GM23248 (cell line): ENCODE results near the gene GIGYF2.

ENCODE experiments used
- EZH2 ChIP-seq: fragments of 200-600 bp; sonication (generic); IDR thresholded peaks from 2 replicates; pipeline ENCODE4 v1.6.1; 2018; ENCODE audit warnings: antibody characterized with exemption, mild to moderate bottlenecking; ENCODE audit not compliant: insufficient read depth, poor library complexity, severe bottlenecking
- EZH2phosphoT487 ChIP-seq: fragments of 200-600 bp; sonication (generic); IDR thresholded peaks from 2 replicates; pipeline ENCODE4 v1.6.1; 2018; ENCODE audit warnings: antibody characterized with exemption, moderate library complexity, mild to moderate bottlenecking, low read depth; ENCODE audit not compliant: insufficient read depth

GRCh38 chr2:232666051-232666805, 30.9 kb upstream of the GIGYF2 start:
- TF ChIP-seq EZH2 (no peak), EZH2phosphoT487 (no peak)
